Esophagus squamous epithelium (tissue), 4 donors: Measurements from ENCODE around the gene ADIRF.

Experiments used
- CTCF ChIP-seq, 6 experiments: fragments of 450-650 bp in 4 of 6; fragments of 200-600 bp in 2 of 6; sonication (generic) in 2 of 6; IDR thresholded peaks; one replicate each; pipeline ENCODE4 v1.5.1; 2016 to 2019; ENCODE audit warnings: antibody characterized with exemption in 6 of 6, mild to moderate bottlenecking in 4 of 6, moderate library complexity in 4 of 6
- POLR2A ChIP-seq, 4 donors: fragments of 450-650 bp; IDR thresholded peaks; one replicate each; pipeline ENCODE4 v1.6.1; 2017; ENCODE audit warnings: antibody characterized with exemption in 4 of 4, mild to moderate bottlenecking in 4 of 4, moderate library complexity in 3 of 4

DNA sequence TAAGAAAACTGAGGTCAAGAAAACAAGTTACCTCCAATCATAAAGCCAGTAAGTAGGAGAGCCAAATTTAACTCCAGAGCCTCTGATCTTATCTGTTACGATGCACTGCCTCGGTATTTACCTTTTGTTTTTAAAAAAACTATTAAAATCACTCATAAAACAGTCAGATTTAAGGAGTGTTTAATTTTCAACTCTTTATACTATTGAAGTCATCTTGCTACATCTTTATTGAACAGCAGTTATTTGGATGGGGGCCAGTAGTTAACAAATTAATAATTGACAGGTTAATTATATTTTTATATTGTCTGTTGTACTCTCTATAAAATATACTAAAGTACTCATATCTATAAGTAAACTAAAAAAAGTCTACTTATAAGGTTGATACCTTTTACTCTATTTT, 24.6 kb downstream of the ADIRF start:
- TF ChIP-seq CTCF (IDR thresholded peaks at IDR 0.05): no peak
- TF ChIP-seq POLR2A (IDR thresholded peaks at IDR 0.05): no peak
